Measurements from ENCODE around the gene CD63. TPM values are rescaled to one million over a fixed set of nuclear protein-coding genes. Genes with fewer than 3 reads are reported as not detected.
A peak's percentile ranks its signal among the peaks of the same experiment; 100 is the strongest.

Gene CD63
- total and polyA plus RNA-seq, 9 of the 15 experiments (the other 6 are each of a cell fraction or from before 2014, with no cell fraction given) = 313 to 735 (median 433) TPM

DNA sequence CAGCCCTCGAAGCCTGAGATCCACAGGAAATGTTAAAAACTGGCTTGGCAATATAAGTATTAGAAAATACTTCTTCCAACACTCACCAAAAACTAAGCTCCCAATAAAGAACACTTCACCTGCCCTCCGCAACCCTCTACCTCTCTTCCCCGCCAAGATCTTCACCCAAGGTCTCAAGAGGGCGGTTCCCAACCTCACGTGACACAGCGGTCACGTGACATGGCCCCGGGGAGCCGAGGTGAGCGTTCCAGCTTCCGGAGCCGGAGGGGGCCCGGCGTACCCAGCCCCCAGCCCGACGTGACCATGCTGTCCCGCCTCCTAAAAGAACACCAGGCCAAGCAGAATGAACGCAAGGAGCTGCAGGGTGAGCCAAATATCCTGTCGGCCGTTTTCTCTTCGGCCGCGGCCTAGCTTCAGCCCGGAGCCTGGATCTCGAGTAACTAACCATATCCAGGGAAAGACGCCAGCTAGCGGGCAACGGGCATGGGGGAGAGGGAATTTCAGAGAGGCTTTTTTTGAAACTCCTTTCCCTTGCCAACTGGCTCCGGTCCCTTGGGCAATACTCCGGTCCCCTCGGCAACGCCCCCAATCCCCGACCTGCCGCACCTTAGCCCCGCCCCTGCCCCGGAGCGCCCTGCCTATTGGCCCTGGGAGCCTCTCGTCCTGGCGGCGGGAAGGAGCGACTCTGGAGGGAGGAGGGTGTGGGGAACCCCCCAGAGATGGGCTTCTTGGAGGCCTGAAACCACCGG is 12.8 kb downstream of the CD63 start, which contains the start of gene BLOC1S1 (continued):
- TF ChIP-seq, protein P1, sequence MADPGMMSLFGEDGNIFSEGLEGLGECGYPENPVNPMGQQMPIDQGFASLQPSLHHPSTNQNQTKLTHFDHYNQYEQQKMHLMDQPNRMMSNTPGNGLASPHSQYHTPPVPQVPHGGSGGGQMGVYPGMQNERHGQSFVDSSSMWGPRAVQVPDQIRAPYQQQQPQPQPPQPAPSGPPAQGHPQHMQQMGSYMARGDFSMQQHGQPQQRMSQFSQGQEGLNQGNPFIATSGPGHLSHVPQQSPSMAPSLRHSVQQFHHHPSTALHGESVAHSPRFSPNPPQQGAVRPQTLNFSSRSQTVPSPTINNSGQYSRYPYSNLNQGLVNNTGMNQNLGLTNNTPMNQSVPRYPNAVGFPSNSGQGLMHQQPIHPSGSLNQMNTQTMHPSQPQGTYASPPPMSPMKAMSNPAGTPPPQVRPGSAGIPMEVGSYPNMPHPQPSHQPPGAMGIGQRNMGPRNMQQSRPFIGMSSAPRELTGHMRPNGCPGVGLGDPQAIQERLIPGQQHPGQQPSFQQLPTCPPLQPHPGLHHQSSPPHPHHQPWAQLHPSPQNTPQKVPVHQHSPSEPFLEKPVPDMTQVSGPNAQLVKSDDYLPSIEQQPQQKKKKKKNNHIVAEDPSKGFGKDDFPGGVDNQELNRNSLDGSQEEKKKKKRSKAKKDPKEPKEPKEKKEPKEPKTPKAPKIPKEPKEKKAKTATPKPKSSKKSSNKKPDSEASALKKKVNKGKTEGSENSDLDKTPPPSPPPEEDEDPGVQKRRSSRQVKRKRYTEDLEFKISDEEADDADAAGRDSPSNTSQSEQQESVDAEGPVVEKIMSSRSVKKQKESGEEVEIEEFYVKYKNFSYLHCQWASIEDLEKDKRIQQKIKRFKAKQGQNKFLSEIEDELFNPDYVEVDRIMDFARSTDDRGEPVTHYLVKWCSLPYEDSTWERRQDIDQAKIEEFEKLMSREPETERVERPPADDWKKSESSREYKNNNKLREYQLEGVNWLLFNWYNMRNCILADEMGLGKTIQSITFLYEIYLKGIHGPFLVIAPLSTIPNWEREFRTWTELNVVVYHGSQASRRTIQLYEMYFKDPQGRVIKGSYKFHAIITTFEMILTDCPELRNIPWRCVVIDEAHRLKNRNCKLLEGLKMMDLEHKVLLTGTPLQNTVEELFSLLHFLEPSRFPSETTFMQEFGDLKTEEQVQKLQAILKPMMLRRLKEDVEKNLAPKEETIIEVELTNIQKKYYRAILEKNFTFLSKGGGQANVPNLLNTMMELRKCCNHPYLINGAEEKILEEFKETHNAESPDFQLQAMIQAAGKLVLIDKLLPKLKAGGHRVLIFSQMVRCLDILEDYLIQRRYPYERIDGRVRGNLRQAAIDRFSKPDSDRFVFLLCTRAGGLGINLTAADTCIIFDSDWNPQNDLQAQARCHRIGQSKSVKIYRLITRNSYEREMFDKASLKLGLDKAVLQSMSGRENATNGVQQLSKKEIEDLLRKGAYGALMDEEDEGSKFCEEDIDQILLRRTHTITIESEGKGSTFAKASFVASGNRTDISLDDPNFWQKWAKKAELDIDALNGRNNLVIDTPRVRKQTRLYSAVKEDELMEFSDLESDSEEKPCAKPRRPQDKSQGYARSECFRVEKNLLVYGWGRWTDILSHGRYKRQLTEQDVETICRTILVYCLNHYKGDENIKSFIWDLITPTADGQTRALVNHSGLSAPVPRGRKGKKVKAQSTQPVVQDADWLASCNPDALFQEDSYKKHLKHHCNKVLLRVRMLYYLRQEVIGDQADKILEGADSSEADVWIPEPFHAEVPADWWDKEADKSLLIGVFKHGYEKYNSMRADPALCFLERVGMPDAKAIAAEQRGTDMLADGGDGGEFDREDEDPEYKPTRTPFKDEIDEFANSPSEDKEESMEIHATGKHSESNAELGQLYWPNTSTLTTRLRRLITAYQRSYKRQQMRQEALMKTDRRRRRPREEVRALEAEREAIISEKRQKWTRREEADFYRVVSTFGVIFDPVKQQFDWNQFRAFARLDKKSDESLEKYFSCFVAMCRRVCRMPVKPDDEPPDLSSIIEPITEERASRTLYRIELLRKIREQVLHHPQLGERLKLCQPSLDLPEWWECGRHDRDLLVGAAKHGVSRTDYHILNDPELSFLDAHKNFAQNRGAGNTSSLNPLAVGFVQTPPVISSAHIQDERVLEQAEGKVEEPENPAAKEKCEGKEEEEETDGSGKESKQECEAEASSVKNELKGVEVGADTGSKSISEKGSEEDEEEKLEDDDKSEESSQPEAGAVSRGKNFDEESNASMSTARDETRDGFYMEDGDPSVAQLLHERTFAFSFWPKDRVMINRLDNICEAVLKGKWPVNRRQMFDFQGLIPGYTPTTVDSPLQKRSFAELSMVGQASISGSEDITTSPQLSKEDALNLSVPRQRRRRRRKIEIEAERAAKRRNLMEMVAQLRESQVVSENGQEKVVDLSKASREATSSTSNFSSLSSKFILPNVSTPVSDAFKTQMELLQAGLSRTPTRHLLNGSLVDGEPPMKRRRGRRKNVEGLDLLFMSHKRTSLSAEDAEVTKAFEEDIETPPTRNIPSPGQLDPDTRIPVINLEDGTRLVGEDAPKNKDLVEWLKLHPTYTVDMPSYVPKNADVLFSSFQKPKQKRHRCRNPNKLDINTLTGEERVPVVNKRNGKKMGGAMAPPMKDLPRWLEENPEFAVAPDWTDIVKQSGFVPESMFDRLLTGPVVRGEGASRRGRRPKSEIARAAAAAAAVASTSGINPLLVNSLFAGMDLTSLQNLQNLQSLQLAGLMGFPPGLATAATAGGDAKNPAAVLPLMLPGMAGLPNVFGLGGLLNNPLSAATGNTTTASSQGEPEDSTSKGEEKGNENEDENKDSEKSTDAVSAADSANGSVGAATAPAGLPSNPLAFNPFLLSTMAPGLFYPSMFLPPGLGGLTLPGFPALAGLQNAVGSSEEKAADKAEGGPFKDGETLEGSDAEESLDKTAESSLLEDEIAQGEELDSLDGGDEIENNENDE (IDR thresholded peaks at IDR 0.05; ENCODE audit: low read depth, low read length) = no peak
- TF ChIP-seq ZNF699 (CRISPR knock-in tag; IDR thresholded peaks at IDR 0.05; ENCODE audit: insufficient replicate concordance) (no peak), GATAD2B (IDR thresholded peaks at IDR 0.05; ENCODE audit: borderline replicate concordance) (0 out of 2 replicates have a peak, but pooled peaks have one; percentile 21), MTF1 (CRISPR knock-in tag; IDR thresholded peaks at IDR 0.05; ENCODE audit: borderline replicate concordance) (no peak), SIX5 (IDR thresholded peaks at IDR 0.05; ENCODE audit: borderline replicate concordance in 1 of 2, insufficient read depth in 1 of 2, low read depth in 1 of 2, low read length in 2 of 2) (peak in 1 of 2 experiments; percentile 15; a peak in 1 of 4 replicates), KLF13 (tag; IDR thresholded peaks at IDR 0.05; ENCODE audit: borderline replicate concordance, low read depth) (peak; percentile 91), PURB (CRISPR knock-in tag; IDR thresholded peaks at IDR 0.05; ENCODE audit: low read depth) (no peak), CBX8 (IDR thresholded peaks at IDR 0.05; ENCODE audit: borderline replicate concordance, extremely low read depth, low read depth, low read length, poor library complexity, severe bottlenecking) (no peak), MAFF (IDR thresholded peaks at IDR 0.05; ENCODE audit: low read length) (no peak)
- TF ChIP-seq, protein P2, sequence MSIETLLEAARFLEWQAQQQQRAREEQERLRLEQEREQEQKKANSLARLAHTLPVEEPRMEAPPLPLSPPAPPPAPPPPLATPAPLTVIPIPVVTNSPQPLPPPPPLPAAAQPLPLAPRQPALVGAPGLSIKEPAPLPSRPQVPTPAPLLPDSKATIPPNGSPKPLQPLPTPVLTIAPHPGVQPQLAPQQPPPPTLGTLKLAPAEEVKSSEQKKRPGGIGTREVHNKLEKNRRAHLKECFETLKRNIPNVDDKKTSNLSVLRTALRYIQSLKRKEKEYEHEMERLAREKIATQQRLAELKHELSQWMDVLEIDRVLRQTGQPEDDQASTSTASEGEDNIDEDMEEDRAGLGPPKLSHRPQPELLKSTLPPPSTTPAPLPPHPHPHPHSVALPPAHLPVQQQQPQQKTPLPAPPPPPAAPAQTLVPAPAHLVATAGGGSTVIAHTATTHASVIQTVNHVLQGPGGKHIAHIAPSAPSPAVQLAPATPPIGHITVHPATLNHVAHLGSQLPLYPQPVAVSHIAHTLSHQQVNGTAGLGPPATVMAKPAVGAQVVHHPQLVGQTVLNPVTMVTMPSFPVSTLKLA (conservative IDR thresholded peaks at IDR 0.05) = peak; percentile 89 to 95
- TF ChIP-seq, protein P3, sequence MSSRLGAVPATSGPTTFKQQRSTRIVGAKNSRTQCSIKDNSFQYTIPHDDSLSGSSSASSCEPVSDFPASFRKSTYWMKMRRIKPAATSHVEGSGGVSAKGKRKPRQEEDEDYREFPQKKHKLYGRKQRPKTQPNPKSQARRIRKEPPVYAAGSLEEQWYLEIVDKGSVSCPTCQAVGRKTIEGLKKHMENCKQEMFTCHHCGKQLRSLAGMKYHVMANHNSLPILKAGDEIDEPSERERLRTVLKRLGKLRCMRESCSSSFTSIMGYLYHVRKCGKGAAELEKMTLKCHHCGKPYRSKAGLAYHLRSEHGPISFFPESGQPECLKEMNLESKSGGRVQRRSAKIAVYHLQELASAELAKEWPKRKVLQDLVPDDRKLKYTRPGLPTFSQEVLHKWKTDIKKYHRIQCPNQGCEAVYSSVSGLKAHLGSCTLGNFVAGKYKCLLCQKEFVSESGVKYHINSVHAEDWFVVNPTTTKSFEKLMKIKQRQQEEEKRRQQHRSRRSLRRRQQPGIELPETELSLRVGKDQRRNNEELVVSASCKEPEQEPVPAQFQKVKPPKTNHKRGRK (tag; IDR thresholded peaks at IDR 0.05) = no peak

Measured in K562 (cell line).